IgD-negative memory B cell (primary cell): ENCODE data around the gene PLXNB3. TPM values are rescaled to one million over a fixed set of nuclear protein-coding genes. Genes with fewer than 3 reads are reported as not detected.

Experiments used
- H3K27ac Mint-ChIP-seq, 3 donors: one replicate each; pipeline ENCODE4 v1.8.0; 2020 to 2022; ENCODE audit warnings: mild to moderate bottlenecking in 3 of 3, mixed read lengths in 3 of 3, moderate library complexity in 1 of 3
- H3K27me3 Mint-ChIP-seq: one replicate; pipeline ENCODE4 v1.8.0; 2021; ENCODE audit warnings: mixed read lengths
- H3K36me3 Mint-ChIP-seq: one replicate; pipeline ENCODE4 v1.8.0; 2020; ENCODE audit warnings: mild to moderate bottlenecking, mixed read lengths
- H3K4me1 Mint-ChIP-seq, 3 donors: one replicate each; pipeline ENCODE4 v1.8.0; 2020 to 2022; ENCODE audit warnings: mixed read lengths in 3 of 3, mild to moderate bottlenecking in 1 of 3
- H3K4me3 Mint-ChIP-seq, 4 donors: one replicate each; pipeline ENCODE4 v1.8.0; 2020 to 2022; ENCODE audit warnings: mild to moderate bottlenecking in 4 of 4, mixed read lengths in 4 of 4, moderate library complexity in 3 of 4
- H3K9me3 Mint-ChIP-seq, 3 donors: one replicate each; pipeline ENCODE4 v1.8.0; 2020 to 2021; ENCODE audit warnings: mixed read lengths in 3 of 3, mild to moderate bottlenecking in 1 of 3
- polyA plus RNA-seq: library from polyadenylated mRNA; unstranded; fragments of 300-500 nt; fragmentation: Illumina TruSeq; gene quantifications from one replicate; pipeline ENCODE4 v1.2.3, GENCODE V29; 2021

The PLXNB3 gene
- polyA plus RNA-seq, 1 donor from 2014 or later: not detected

DNA sequence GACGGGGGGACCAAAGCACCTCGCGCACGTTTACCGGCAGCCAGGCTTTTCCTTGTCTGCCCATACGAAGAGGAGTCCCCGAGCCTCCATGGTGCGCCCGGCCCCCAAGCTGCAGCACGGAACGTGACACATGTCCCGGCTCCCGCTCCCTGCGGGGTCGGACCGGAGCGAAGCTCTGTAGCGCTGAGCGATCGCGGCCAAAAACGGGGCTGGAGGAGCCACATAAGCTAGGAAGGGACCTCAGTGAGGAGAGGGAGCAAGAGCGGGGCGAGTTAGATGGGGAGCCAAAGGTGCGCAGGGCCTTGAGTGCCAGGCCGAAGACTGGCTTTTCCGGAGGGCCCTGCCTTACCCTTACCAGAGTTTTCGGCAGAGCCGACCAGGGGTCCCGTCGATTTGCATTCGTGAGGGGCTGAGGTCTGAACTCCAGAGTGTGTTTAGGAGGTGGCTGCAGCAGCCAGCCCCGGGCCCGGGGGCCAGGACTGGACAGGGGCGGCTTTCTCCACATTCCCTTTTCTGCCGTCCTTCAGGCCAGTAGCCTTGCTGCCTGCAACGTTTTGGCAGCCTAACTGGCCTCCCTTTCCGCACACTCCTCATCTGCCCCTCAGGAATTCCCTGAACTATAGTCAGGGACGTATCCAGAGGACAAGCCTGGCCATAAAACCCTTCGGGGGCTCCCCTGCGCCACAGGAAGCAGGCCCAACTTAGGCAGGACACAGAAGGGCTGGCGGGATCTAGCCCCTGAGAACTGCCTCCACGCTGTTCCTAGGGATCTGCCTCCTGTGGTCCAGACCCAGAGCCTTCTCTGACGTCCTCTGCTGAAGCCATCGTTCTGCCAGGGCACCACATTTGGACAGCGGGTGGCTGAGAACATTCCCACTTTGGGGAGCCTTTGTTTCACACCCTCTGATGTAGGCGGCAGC, 31.1 kb downstream of the PLXNB3 start:
- H3K27ac Mint-ChIP-seq: peak overlapping the region in 2 of 3 donors; percentile 95 to 96
- peak overlapping the region; percentile 83 to 95 (median 88) for H3K4me3 Mint-ChIP-seq
- peaks cover 0 to 11% (median 8%) of the 10 kb centered on the region in 3 donors for H3K4me1 Mint-ChIP-seq
- no peaks in the 10 kb centered on the region for H3K36me3 Mint-ChIP-seq
- peaks cover 2% of the 10 kb centered on the region for H3K27me3 Mint-ChIP-seq
- H3K9me3 Mint-ChIP-seq: no peaks in the 10 kb centered on the region

DNA sequence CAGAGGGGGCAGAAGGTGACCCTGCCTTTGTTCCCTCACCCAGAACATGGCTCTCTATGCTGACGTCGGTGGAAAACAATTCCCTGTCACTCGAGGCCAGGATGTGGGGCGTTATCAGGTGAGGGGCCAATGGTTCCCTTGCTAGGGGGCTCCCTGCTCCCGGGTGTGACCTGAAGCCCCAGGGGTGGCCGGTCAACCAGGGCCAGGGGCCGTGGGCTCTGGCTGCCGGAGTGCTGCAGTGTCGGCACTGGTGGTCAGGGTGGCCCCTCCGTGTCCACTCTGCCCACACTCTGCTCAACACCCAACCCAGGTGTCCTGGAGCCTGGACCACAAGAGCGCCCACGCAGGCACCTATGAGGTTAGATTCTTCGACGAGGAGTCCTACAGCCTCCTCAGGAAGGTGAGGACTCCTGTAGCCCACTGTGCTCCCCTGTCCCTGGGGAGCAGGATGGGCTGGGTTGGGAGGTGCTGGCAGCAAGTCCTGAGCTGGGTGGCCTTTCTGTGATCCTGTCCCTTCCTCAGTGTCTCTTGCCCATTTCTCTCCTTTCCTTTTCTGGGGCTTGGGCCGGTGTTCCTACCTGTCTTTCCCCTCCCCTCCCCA, 33.5 kb downstream of the PLXNB3 start:
- no peaks in the 10 kb centered on the region for H3K36me3 Mint-ChIP-seq
- H3K4me1 Mint-ChIP-seq: peaks cover 0 to 11% (median 8%) of the 10 kb centered on the region in 3 donors
- no peaks in the 10 kb centered on the region for H3K9me3 Mint-ChIP-seq
- no peaks in the 10 kb centered on the region for H3K27me3 Mint-ChIP-seq
- H3K4me3 Mint-ChIP-seq: no peak overlapping the region
- no peak overlapping the region for H3K27ac Mint-ChIP-seq

DNA sequence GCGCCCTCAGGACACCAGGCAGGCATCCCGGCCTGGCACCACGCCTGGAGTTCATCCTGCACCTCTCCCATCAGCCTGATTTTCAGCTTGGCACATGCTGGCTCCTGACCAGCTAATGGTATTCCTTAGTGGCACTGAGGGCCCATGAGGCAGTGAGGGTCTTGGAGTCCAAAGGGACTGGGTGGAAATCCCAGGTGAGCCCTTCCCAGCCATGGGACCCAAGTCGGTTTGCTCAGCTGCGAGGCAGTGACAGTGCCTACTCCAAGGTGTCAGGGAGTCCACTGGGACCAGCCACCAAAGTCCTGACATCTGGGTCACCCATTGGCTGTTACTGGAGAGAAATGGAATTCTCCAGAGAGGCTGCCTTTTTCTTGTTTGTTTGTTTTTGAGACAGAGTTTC, 35.3 kb downstream of the PLXNB3 start:
- Mint-ChIP-seq H3K36me3 (no peaks in the 10 kb centered on the region), H3K27me3 (no peaks in the 10 kb centered on the region), H3K4me1 (peaks cover 0 to 7% (median 6%) of the 10 kb centered on the region in 3 donors), H3K9me3 (no peaks in the 10 kb centered on the region), H3K27ac (no peak overlapping the region), H3K4me3 (peak overlapping the region in 1 of 4 donors; percentile 5)

DNA sequence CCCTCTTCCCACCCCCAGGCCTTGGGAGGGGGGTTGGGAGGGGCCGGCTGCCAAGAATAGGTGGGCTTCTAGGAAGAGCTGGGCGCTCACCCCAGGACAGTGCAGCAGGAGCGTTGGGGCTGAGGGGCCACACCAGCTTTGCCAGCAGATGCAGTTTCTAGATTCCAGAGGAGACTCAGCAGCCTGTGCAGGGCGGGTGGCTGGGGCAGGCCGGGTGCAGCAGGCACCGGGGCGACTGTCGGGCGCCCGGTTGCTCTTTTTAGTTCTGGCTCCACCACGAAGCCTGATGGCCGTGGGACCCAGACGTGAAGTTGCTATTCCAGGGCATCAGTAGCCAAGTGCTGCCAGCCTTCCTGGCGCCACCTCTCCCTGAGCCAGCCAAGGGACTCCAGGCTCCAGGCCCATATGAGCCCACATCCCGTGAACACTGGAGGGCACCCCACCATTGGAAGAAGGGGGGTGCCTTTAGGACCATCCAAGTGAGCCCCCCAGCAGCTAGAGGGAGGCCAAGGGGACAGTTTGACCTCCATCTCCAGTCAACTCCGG, 36.2 kb downstream of the PLXNB3 start:
- Mint-ChIP-seq H3K27me3 (no peaks in the 10 kb centered on the region), H3K4me3 (no peak overlapping the region), H3K36me3 (no peaks in the 10 kb centered on the region), H3K27ac (no peak overlapping the region), H3K9me3 (no peaks in the 10 kb centered on the region), H3K4me1 (peaks cover 0 to 6% (median 2%) of the 10 kb centered on the region in 3 donors)

DNA sequence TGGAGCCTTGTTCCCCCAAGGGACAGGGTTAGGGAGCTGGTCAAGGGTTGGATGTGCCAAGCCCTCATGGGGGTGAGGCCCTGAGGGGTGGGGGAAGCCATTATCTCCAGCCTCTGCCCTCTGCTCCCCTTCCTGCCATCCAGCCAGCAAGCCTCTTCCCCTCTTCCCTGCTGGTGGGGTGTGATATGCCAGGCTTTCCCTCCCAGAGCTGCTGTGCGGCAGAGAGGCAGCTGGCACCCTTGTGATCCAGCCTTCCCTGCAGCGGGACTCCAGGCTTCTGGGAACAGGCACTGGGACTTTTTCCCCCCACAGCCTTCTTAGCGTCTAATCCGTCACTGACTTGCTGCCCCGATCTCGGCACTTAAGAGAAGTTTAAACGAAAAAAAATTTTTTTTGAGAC, 36.7 kb downstream of the PLXNB3 start:
- Mint-ChIP-seq H3K27me3 (no peaks in the 10 kb centered on the region), H3K27ac (no peak overlapping the region)

DNA sequence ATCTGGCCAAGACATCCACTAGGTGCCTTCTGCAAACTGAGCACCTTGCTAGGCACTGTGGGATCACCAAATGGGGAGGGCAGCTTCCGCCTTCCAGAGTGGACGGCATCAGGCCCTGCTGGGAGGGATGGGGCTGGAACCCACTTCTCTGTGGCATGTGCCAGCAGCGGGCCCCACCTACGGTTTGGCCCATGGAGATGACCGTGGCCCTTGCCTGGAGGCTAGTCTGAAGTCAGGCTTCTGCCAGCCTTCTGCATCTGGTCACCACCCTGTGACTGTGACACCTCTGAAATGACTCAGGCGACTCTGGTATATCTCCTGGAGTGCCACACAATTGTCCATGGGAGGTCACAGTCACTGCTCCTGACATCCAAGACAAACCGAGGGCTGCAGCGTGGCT, 37.6 kb downstream of the PLXNB3 start:
- H3K36me3 Mint-ChIP-seq: no peaks in the 10 kb centered on the region
- no peak overlapping the region for H3K4me3 Mint-ChIP-seq
- no peaks in the 10 kb centered on the region for H3K4me1 Mint-ChIP-seq
- H3K9me3 Mint-ChIP-seq: no peaks in the 10 kb centered on the region
- H3K27ac Mint-ChIP-seq: no peak overlapping the region
- no peaks in the 10 kb centered on the region for H3K27me3 Mint-ChIP-seq

More for the DNA sequence above, 36.7 kb downstream of the PLXNB3 start:
- H3K4me1 Mint-ChIP-seq: peaks cover 0 to 6% (median 2%) of the 10 kb centered on the region in 3 donors
- H3K4me3 Mint-ChIP-seq: no peak overlapping the region
- no peaks in the 10 kb centered on the region for H3K36me3 Mint-ChIP-seq
- no peaks in the 10 kb centered on the region for H3K9me3 Mint-ChIP-seq

DNA sequence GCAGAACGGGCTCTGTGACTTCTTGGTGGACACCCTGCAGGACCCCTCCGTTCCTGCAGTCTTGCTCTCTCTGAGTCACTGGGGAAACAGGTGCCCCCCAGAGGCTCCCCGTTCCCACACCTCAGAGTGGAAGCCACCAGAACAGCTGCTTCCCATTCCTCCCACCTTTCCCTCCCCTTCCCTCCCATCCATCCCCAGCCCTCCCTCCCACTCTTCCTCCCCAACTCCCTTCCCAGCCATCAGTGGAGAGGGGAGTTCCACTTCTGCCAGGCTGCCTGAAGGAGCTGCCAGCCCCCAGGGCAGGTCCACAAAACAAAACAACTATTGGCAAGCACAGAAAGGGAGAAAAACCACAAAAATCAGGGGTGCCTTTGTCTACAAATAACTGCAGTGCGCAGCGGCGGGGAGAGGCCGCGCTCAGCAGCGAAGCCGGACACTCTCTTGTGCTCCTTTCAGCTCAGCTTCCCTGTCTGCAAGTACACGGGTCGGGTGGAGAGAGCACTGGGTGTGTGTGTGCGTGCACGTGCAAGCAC, 38.5 kb downstream of the PLXNB3 start:
- no peak overlapping the region for H3K4me3 Mint-ChIP-seq
- no peaks in the 10 kb centered on the region for H3K4me1 Mint-ChIP-seq
- no peak overlapping the region for H3K27ac Mint-ChIP-seq
- no peaks in the 10 kb centered on the region for H3K36me3 Mint-ChIP-seq
- H3K9me3 Mint-ChIP-seq: no peaks in the 10 kb centered on the region
- H3K27me3 Mint-ChIP-seq: no peaks in the 10 kb centered on the region

DNA sequence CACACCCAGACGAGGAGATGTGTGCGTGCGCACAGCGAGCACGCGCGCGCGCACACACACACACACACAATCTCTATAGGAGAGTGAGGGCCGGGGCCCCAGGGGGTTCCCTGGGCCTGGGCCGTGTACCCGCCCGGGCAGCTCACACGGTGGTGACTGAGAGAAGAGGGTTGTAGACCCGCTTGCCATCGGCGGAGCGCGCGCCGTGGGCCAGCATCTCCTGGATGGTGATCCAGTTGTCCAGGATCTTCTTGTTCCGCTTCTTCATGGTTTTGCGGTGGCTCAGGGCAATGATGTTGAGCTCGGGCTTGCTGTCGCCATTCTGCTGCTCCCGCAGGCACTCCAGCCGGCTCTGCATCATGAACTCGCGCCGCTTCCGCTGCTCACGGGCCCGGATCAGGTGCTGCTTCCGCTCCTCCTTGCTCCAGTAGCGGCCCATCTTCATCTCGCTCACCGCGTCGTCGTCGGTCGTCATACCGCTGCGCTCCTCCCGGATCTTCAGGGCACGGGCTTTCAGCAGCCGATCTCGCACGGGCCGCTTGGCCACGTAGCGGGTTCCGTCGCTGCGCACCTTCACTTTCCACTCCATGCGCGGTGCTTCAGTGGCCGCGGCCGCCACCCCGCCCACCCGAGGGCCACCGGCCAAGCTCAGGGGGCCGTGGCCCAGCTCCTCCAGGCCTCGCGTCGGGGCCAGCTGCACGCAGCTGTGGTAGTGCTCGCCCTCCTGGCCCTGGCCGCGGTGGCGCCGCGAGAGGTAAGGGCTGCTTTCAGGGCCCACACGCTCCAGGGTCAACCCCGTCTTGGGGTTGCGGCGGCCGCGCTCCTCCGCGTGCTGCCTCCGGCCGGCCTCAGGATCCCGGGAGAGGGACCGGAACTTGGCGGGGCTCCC, 39.4 kb downstream of the PLXNB3 start:
- Mint-ChIP-seq H3K4me3 (no peak overlapping the region), H3K27ac (no peak overlapping the region), H3K27me3 (peaks cover 2% of the 10 kb centered on the region), H3K4me1 (no peaks in the 10 kb centered on the region), H3K9me3 (no peaks in the 10 kb centered on the region), H3K36me3 (no peaks in the 10 kb centered on the region)

DNA sequence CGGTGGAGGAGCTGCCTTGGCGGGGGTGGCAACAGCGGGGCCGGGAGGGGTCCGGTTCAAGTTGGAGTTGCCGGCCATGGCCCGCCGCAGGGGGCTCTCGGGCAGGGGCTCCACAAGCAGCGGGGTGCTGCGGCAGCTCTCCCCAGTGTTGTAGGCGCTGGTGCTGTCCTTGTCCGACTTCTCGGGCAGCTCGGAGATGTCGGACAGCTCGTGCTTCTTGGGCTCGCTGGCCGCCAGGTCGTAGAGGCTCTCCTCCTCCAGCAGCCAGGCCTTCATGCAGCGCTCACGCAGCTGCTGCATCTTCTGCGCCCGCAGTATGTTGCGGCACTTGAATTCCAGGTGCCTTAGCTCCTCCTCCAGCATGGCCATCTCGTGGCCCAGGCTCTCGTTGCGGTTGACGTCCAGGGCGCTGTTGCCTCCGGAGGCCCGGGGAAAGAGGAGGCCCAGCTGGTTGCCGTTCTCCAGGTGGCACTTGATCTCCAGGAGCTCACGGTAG, 40.1 kb downstream of the PLXNB3 start:
- no peaks in the 10 kb centered on the region for H3K9me3 Mint-ChIP-seq
- peaks cover 2% of the 10 kb centered on the region for H3K27me3 Mint-ChIP-seq
- H3K36me3 Mint-ChIP-seq: no peaks in the 10 kb centered on the region
- no peak overlapping the region for H3K4me3 Mint-ChIP-seq
- H3K27ac Mint-ChIP-seq: no peak overlapping the region
- H3K4me1 Mint-ChIP-seq: no peaks in the 10 kb centered on the region

DNA sequence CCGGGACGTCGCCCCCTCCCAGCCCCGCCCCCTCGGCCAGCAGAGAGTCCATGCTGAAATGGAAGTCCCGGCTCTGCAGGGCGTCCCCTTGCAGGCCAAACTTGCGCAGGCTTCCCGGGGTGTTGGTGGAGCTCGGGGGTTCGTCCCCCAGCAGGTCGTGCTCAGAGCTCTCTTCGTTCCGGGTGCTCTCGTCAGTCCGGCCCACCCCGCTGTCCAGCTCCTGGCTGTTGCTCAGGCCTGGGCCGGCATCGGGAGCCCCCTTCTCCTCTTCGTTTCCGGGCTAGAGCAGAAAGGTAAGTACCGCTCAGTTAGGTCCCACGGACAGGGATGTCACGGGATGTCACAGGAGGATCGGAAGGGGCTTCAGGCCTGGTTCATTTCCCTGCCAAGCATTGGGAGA, 40.6 kb downstream of the PLXNB3 start:
- Mint-ChIP-seq H3K4me3 (no peak overlapping the region), H3K36me3 (no peaks in the 10 kb centered on the region), H3K27me3 (peaks cover 2% of the 10 kb centered on the region), H3K4me1 (no peaks in the 10 kb centered on the region), H3K27ac (no peak overlapping the region), H3K9me3 (no peaks in the 10 kb centered on the region)

DNA sequence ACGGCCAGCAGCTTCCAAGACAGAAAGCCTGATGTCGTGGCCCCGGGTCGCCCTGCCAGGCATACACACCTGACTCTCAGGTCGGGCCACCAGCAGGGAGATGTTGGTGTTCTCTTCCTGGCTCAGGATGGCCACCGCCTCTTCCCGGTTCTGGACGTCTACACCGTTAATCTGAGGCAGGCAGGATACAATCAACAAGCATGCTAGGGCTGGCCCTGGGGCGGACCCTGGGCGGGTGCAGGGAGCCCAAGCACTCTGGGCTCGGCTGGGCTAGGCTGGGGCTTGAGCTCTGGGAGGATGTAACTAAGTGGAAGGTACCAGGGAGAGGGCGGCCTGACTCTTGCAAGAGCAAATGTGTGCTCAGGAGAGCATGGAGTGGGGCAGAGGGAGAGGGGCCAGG, 41.4 kb downstream of the PLXNB3 start:
- no peaks in the 10 kb centered on the region for H3K36me3 Mint-ChIP-seq
- H3K27me3 Mint-ChIP-seq: peaks cover 4% of the 10 kb centered on the region
- no peaks in the 10 kb centered on the region for H3K4me1 Mint-ChIP-seq
- no peak overlapping the region for H3K27ac Mint-ChIP-seq
- H3K4me3 Mint-ChIP-seq: peak overlapping the region in 1 of 4 donors; percentile 47
- no peaks in the 10 kb centered on the region for H3K9me3 Mint-ChIP-seq

DNA sequence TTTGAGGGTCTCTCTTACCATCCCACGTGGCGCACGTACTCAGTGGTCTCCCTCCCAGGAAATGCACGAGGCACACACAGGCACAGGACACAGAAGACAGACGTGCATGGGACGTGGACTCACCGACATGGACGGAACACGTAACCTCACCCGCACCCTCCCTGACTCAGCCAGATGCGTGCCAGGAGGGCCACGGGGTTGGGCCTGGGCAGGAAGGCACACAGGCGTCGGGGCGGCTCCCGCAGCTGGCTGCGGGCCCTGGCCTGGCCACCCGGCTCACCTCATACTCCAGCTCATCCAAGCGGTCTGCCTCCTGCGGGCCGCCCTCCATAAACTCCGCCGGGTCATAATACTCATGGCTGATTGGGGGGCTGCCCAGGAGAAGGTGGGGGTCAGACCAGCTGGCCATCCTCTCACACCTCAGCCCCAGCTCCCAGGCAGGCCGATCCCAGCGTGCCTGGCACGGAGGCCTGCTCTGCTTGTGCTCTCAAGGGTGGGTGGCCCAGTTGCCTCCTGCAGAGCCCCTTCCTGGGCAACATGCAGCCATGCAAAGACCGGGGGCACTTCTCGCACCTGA, 43.0 kb downstream of the PLXNB3 start:
- no peaks in the 10 kb centered on the region for H3K4me1 Mint-ChIP-seq
- H3K27ac Mint-ChIP-seq: no peak overlapping the region
- peaks cover 7% of the 10 kb centered on the region for H3K27me3 Mint-ChIP-seq
- H3K9me3 Mint-ChIP-seq: no peaks in the 10 kb centered on the region
- no peaks in the 10 kb centered on the region for H3K36me3 Mint-ChIP-seq
- no peak overlapping the region for H3K4me3 Mint-ChIP-seq

DNA sequence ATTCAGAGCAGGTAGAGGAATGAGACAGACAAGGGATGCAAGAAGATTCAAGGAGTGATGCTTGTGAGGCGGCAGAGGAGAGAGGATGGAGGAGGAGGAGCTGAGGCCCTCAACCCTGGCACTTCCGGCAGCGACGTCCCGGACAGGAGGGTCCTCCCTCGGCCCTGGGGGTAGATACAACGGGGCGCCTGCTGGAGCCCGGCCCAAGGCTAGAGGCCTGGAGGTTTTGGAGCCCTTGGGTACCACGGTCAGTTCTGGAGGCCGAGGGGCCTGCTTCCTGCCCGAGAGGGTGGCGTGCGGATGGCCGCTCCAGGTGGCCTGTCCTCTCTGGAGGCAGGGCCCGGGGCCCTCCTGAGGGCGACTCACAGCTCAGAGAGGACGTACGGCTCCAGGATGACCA, 43.9 kb downstream of the PLXNB3 start:
- no peak overlapping the region for H3K27ac Mint-ChIP-seq
- peaks cover under 1% of the 10 kb centered on the region for H3K36me3 Mint-ChIP-seq
- H3K27me3 Mint-ChIP-seq: peaks cover 12% of the 10 kb centered on the region
- H3K9me3 Mint-ChIP-seq: no peaks in the 10 kb centered on the region
- H3K4me3 Mint-ChIP-seq: no peak overlapping the region
- no peaks in the 10 kb centered on the region for H3K4me1 Mint-ChIP-seq

DNA sequence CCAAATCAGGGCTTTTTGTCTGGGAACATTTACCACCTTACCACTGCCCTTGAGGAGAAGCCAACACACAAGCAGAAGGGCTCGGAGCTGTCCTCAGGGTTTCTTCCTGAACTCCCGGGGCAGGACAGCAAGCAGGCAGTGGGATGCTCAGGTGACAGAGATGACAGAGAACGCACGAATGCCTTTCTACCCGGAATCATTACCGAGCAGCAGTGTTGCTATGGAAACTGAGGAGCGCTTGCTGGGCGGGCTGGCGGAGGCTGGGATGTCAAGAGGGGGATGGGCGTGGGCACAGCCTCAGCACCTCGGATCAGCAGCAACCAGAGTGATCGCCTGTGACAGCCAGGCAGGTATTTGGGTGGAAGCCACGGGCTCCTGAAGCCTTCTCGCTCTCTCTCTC, 48.2 kb downstream of the PLXNB3 start:
- Mint-ChIP-seq H3K27ac (no peak overlapping the region), H3K4me3 (no peak overlapping the region), H3K36me3 (peaks cover 3% of the 10 kb centered on the region), H3K4me1 (peaks cover 0 to 7% (median 3%) of the 10 kb centered on the region in 3 donors), H3K9me3 (no peaks in the 10 kb centered on the region), H3K27me3 (peaks cover 29% of the 10 kb centered on the region)
